GM12872 (cell line): ENCODE results near the gene QDPR.

Experiments used
- CTCF ChIP-seq: IDR thresholded peaks from 3 replicates; pipeline ENCODE4 v1.5.1; 2011; ENCODE audit warnings: low read depth, mild to moderate bottlenecking, low read length, moderate library complexity; ENCODE audit not compliant: insufficient read depth

Gene QDPR

GRCh38 chr4:17437396-17437795 is 74.5 kb downstream of the QDPR start:
- TF ChIP-seq CTCF: no peak

GRCh38 chr4:17436750-17437090 is 75.2 kb downstream of the QDPR start:
- TF ChIP-seq CTCF: no peak
